Measurements from ENCODE around the gene USP19. TPM values are rescaled to one million over a fixed set of nuclear protein-coding genes. Genes with fewer than 3 reads are reported as not detected.

The USP19 gene
- total RNA-seq, 2 donors from 2014 or later, result 51.4 to 56.6 TPM

DNA sequence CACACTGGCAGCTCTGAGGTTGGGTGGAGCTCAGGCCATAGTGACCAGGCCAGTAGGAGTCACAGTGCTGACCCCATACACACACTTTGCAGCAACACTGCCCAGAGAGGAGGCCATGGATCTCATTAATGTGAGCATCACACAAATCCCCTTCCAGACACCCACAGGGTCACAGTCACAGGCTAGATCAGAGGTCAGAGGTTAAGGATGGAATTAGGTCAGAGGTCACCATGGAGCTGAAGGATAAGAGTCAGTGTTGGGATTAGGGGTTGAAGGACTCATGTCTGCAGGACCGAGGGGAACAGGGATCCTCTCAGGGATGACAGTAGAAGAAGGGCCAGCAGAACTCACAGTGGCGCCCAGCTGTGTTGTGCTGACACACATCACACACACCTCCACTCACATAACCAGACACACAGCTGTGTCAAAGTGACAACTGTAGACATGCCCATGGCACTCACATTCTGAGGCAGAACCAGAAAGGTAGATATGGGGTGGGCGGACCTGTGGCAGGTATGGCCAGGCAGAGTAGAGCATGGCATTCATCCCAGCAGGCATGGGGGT is 32.8 kb upstream of the USP19 start:
- no peak for DNase-seq
- peak overlapping the region; percentile 19 for H3K27ac Mint-ChIP-seq
- H3K4me1 Mint-ChIP-seq, result peaks cover 4% of the 10 kb centered on the region
- no peaks in the 10 kb centered on the region for H3K9me3 ChIP-seq (ENCODE audit: control insufficient read depth, low read length, poor library complexity, severe bottlenecking)
- H3K4me3 Mint-ChIP-seq, result no peak overlapping the region
- H3K36me3 Mint-ChIP-seq (ENCODE audit: low read depth), result no peaks in the 10 kb centered on the region
- ATAC-seq, result no peak
- no peaks in the 10 kb centered on the region for H3K27me3 Mint-ChIP-seq

DNA sequence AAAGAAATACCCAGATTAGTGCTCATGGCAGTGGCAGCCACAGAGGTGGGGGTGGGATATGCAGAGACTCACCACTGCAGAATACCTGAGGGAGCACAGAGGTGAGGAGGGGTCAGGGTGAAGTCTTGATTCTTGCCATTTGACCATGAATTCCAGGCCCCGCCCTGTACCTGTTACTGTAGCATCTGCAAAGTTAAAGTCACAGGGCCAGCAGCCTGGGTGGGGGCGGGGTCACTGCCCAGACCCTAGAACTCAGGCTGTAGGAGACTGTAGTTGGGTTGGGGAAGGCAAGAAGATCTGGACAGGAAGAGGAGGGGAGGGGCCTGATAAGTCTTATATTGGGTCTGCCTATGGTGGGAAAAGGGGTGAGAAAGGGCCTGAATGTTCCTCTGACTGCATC is 31.0 kb upstream of the USP19 start:
- no peaks in the 10 kb centered on the region for H3K9me3 ChIP-seq (ENCODE audit: control insufficient read depth, low read length, poor library complexity, severe bottlenecking)
- H3K27me3 Mint-ChIP-seq, result no peaks in the 10 kb centered on the region
- no peaks in the 10 kb centered on the region for H3K4me1 Mint-ChIP-seq
- DNase-seq (no peak), ATAC-seq (no peak)
- no peak overlapping the region for H3K4me3 Mint-ChIP-seq
- H3K36me3 Mint-ChIP-seq (ENCODE audit: low read depth), result no peaks in the 10 kb centered on the region
- H3K27ac Mint-ChIP-seq, result peak overlapping the region; percentile 39

DNA sequence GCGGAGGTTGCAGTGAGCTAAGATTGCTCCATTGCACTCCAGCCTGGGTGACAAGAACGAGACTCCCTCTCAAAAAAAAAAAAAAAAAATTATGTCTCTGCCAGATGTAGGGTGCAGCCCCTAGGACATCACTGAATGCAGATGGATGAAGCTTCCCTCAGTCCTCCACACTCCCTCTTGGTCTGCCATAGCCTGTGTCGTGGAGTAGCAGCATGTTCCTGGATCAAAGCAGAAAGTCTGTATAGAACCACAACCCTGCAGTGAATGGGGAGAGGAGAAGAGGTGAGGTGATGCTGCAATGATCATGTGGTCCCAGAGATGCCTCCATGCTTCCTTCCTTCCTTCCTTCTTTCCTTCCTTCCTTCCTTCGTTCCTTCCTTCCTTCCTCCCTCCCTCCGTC is 27.5 kb upstream of the USP19 start:
- Mint-ChIP-seq H3K27ac (no peak overlapping the region), H3K4me3 (no peak overlapping the region), H3K36me3 (ENCODE audit: low read depth) (no peaks in the 10 kb centered on the region), H3K4me1 (no peaks in the 10 kb centered on the region), H3K27me3 (no peaks in the 10 kb centered on the region)
- H3K9me3 ChIP-seq (ENCODE audit: control insufficient read depth, low read length, poor library complexity, severe bottlenecking), result no peaks in the 10 kb centered on the region
- DNase-seq (no peak), ATAC-seq (no peak)

DNA sequence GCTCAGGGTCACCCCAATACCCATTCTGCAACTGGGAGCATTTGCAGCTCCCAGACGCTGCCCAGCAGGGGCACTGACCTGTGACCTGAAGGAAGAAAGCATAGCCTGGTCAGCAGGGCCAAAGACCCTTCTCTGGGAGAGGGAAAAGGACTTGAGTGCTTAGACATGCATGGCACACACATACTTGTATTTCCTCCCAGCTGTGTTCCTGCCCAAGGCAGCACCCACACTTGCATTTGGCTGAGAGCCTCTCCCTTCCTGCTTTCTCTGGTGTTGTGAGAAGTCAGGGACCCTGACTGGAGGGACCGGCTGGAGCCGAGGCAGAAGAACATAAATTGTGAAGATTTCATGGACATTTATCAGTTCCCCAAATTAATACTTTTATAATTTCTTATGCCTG is 19.5 kb upstream of the USP19 start:
- no peaks in the 10 kb centered on the region for H3K4me1 Mint-ChIP-seq
- DNase-seq (no peak), ATAC-seq (no peak)
- peaks cover 4% of the 10 kb centered on the region for H3K36me3 Mint-ChIP-seq (ENCODE audit: low read depth)
- no peak overlapping the region for H3K4me3 Mint-ChIP-seq
- peaks cover 2% of the 10 kb centered on the region for H3K9me3 ChIP-seq (ENCODE audit: control insufficient read depth, low read length, poor library complexity, severe bottlenecking)
- no peak overlapping the region for H3K27ac Mint-ChIP-seq
- H3K27me3 Mint-ChIP-seq, result peaks cover 22% of the 10 kb centered on the region

DNA sequence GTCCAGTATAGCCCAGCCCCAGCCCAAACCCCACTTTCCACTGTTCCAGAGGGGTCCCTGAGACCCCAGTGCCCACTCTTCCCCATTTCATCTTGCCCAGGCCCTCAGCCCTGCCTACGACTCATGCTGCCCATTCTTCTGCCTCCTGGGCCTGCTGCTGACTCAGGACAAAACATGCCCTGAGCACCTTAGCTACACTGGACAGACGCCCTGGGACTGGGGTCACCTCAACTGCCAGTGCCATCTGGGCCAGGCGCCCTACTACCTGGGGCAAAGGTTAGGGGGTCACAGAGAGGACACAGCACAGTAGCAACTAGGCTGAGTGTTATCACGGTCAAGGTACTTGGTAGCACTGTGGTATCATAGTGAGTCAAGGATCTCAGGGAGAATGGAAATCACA is 14.9 kb upstream of the USP19 start:
- Mint-ChIP-seq H3K4me3 (no peak overlapping the region), H3K36me3 (ENCODE audit: low read depth) (peaks cover 2% of the 10 kb centered on the region), H3K4me1 (peaks cover 3% of the 10 kb centered on the region), H3K27ac (peak overlapping the region; percentile 27), H3K27me3 (peaks cover 51% of the 10 kb centered on the region)
- no peak for DNase-seq
- H3K9me3 ChIP-seq (ENCODE audit: control insufficient read depth, low read length, poor library complexity, severe bottlenecking), result no peaks in the 10 kb centered on the region
- ATAC-seq, result no peak

DNA sequence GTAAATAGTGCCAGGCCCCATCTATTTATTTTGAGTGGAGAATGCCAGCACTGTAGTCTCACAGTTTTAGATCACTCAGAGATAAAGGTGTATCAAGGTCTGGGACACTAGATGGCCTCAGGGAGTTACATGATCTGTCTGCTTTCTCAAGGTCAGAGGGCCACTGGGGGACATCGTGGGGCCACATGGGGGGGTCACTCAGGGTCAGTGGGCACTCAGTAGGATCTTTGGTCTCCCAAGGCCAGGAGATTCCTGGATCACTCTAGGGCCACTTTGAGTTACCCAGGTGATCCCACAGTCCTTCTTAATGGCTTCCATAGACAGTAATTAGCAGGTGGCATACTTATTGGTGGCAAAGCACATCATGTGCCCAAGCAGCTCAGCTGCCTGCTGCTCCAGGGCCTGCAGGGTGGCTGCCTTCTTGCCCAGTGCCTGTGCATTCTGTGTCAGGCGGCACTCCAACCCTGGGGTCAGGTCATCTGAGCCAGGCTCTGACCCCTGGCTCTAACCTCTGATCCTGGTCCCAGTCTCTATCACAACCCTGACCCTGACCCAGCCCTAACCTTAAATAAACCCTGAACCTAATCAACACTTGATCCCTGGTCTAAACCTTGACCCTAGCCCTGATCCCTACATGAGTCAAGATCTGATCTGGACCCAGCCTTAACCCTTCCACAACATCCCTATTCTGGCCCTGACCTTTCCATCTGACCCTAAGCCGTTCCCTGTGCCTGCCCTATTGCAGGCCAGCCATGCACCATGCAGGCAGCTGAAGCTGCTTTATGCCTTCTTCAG is 14.0 kb upstream of the USP19 start:
- Mint-ChIP-seq H3K4me3 (no peak overlapping the region), H3K4me1 (peaks cover 3% of the 10 kb centered on the region), H3K36me3 (ENCODE audit: low read depth) (peaks cover 2% of the 10 kb centered on the region), H3K27me3 (peaks cover 47% of the 10 kb centered on the region), H3K27ac (peak overlapping the region; percentile 27)
- no peak for ATAC-seq
- no peak for DNase-seq
- no peaks in the 10 kb centered on the region for H3K9me3 ChIP-seq (ENCODE audit: control insufficient read depth, low read length, poor library complexity, severe bottlenecking)

DNA sequence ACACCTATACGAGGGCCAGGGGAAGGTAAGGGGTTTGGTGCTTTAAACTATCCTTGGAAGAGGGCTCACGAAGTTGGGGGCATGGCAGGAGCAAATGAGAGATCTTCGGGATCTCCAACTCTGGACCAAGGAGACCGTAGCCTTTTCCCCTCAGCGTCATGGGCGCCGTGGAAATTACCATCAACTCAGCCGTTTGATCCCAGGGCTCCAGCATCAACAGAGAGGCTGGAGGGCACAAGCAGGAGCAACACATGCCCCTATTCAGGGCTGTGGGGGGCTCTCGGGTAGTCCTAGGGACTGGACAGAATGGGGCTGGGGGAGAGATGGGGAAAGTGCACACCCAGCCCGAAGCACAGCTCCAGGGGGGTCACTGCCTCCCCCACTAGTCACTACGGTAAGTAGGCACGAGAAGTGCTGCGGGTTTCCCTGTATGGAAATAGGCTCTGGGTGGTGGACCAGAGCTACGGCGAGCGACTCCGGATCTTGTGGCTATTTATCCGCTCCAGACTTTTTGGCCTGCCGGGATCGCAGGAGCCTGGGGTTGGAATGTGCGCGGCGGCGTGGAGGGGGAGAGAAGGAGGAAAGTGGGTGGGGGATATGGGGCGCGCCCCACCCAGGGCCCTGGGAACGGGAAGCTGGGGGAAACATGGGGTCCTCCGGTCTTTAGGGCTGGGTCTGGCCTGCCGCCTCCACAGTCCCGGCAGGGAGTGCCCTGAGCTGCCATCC is 12.8 kb upstream of the USP19 start:
- Mint-ChIP-seq H3K27ac (no peak overlapping the region), H3K27me3 (peaks cover 47% of the 10 kb centered on the region), H3K4me3 (no peak overlapping the region), H3K4me1 (peaks cover 3% of the 10 kb centered on the region), H3K36me3 (ENCODE audit: low read depth) (peaks cover 2% of the 10 kb centered on the region)
- DNase-seq (no peak), ATAC-seq (no peak)
- H3K9me3 ChIP-seq (ENCODE audit: control insufficient read depth, low read length, poor library complexity, severe bottlenecking), result no peaks in the 10 kb centered on the region

DNA sequence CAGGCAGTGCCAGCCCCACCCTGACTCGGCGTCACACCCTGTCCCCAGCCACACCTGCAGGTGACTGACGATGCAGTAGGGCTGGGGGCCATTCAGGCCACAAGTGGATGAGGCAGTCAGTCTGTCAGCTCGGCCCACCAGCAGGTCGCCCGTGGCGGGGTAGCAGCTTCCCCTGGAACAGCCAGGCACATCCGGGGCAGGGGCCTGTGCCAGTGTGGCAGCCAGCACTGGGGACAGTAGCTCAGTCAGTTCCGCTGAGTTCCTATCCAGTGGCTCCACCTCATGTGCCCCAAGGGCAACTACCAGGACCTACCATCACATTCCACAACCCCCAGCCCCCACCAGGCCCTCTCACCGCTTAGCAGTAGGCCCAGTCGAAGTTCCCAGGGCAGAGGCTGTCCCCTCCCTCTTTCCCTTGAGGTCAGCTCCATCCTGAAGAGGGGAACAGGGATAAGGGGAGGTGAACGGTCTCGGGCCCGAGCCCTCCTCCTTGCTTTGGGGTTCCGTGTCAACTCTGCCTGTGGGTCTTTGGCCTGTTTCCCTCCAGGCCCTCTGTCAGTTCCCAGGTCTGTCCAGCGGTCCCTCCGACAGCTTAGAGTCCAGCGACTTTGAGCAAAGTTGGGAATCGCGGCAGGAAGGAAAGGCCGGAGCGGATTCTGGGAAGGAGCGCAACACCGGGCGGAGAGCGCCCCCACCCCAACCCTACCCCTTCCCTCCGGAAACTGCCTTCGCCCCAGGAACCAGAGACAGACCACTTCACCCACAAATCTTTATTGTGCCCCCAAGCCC is 12.0 kb upstream of the USP19 start, which contains the start of gene LAMB2:
TSS of gene LAMB2 (minus strand) at position 614 of the 789 bp plus-strand sequence. CDS start at position 431, 183 bp downstream.
- Mint-ChIP-seq H3K27me3 (peaks cover 40% of the 10 kb centered on the region), H3K4me1 (peaks cover 3% of the 10 kb centered on the region), H3K4me3 (no peak within 1 kb of the TSS), H3K36me3 (ENCODE audit: low read depth) (peaks cover 2% of the 10 kb centered on the region), H3K27ac (no peak within 1 kb of the TSS)
- no peak for ATAC-seq
- DNase-seq, result no peak
- no peaks in the 10 kb centered on the region for H3K9me3 ChIP-seq (ENCODE audit: control insufficient read depth, low read length, poor library complexity, severe bottlenecking)

DNA sequence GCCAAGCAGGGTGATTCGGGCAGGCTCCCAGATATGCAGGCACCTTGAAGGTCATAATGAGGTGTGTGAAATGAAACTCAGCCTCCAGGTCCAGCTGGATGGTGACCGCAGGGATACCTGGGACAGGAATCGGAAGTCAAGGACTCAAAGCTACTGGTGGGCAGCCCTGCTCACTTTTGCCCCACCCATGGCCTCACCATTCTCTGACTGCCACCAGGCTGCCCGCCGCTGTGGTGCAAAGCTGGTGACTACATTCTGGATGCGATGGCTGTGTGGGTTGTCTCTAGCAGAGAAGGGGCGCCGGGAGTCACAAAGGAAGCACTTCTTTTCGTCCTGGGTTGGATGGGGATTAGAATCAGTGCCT is 11.4 kb upstream of the USP19 start:
- H3K36me3 Mint-ChIP-seq (ENCODE audit: low read depth), result peaks cover 2% of the 10 kb centered on the region
- no peak overlapping the region for H3K4me3 Mint-ChIP-seq
- no peak overlapping the region for H3K27ac Mint-ChIP-seq
- ATAC-seq (no peak), DNase-seq (no peak)
- peaks cover 3% of the 10 kb centered on the region for H3K4me1 Mint-ChIP-seq
- H3K9me3 ChIP-seq (ENCODE audit: control insufficient read depth, low read length, poor library complexity, severe bottlenecking), result no peaks in the 10 kb centered on the region
- peaks cover 35% of the 10 kb centered on the region for H3K27me3 Mint-ChIP-seq

DNA sequence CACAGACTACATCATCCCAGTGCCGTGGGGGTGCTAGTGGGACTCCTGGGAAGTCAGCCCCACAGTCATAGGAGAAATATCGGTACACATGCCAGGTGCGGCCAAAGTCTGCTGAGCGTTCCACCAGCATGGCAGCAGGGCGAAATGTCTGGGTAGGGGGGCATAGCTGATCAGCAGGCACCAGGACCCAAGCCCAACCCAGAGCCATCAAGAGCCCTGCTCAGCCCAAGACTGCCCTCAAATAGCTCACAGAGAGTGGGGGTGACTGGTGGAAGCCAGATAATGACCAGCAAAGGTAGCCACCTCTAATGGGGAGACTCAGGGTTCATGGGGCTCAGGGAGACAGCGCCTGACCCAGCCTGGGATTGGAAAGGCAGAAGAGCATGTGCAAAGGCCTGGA is 11.0 kb upstream of the USP19 start:
- Mint-ChIP-seq H3K27me3 (peaks cover 35% of the 10 kb centered on the region), H3K4me1 (peaks cover 3% of the 10 kb centered on the region), H3K36me3 (ENCODE audit: low read depth) (peaks cover 2% of the 10 kb centered on the region), H3K4me3 (no peak overlapping the region), H3K27ac (no peak overlapping the region)
- no peak for ATAC-seq
- no peak for DNase-seq
- no peaks in the 10 kb centered on the region for H3K9me3 ChIP-seq (ENCODE audit: control insufficient read depth, low read length, poor library complexity, severe bottlenecking)

DNA sequence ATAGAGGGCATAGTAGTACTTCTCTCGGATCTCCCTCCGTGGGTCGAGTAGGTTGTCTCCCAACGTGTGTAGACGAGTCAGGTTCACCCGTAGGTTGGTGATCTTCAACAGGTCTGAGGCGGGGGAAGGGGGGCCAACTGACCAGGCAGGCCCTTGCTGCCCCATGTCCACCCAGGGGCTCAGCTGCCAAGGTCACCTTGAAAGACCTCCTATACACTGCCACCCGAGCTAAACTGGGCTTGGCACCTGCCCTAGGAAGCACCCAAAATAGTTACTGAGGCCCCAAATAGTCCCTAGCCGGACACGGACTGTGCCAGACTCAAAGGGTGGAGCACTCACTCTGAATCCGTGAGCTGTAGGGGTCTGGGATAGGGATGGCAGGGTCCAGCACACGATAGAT is 10.4 kb upstream of the USP19 start:
- H3K27me3 Mint-ChIP-seq, result peaks cover 35% of the 10 kb centered on the region

DNA sequence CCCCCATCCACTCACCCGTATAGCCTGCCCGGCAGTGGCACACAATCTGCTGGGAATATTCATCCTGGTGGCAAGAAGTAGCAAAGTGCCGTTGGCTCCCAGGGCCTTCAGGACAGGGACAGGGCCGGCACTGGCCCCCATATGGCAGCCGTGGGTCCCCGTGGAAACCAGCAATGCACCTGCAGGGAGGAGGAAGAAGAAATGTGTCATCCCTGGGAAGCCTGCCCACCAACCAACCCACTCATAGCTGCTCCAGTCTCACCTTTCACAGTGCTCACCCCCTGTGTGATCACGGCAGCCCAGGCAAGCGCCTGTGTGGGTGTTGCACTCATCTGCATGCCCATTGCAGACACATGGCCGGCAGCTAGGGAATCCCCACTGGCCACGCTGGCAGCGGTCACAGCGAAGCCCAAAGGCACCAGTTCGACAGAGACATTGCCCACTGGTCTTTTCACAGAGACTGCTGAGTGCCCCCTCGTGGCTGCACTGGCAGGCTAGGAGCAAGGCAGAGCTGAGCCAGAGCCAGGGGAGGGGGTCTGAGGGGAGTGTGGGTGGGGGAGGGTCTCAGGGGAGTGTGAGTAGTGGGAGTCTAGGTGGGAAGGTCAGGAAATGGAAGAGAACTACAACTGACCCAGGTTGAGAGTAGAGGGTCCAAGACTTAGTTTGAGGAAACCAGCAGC is 4.5 kb upstream of the USP19 start:
- no peaks in the 10 kb centered on the region for H3K27me3 Mint-ChIP-seq
- peaks cover 8% of the 10 kb centered on the region for H3K4me1 Mint-ChIP-seq
- ATAC-seq (no peak), DNase-seq (no peak)
- H3K4me3 Mint-ChIP-seq, result no peak overlapping the region
- no peaks in the 10 kb centered on the region for H3K36me3 Mint-ChIP-seq (ENCODE audit: low read depth)
- no peak overlapping the region for H3K27ac Mint-ChIP-seq
- H3K9me3 ChIP-seq (ENCODE audit: control insufficient read depth, low read length, poor library complexity, severe bottlenecking), result no peaks in the 10 kb centered on the region

More for the DNA sequence above, 10.4 kb upstream of the USP19 start:
- DNase-seq, result no peak
- H3K4me3 Mint-ChIP-seq, result no peak overlapping the region
- no peak for ATAC-seq
- H3K27ac Mint-ChIP-seq, result no peak overlapping the region
- H3K36me3 Mint-ChIP-seq (ENCODE audit: low read depth), result peaks cover 2% of the 10 kb centered on the region
- H3K9me3 ChIP-seq (ENCODE audit: control insufficient read depth, low read length, poor library complexity, severe bottlenecking), result no peaks in the 10 kb centered on the region
- H3K4me1 Mint-ChIP-seq, result peaks cover 3% of the 10 kb centered on the region

Measured in T-helper 17 cell (primary cell).